Activated CD8-positive, alpha-beta memory T cell treated with anti-CD3 and anti-CD28 coated beads for 4 hours (primary cell): ENCODE results near the gene ANKRD44.
"Not testable (repeated sequence)": the region's sequence is repeated elsewhere in the genome, so short reads cannot be mapped to it uniquely, and the experiment has no call there.

Experiments used
- DNase-seq, 2 donors: peaks; one replicate each; pipeline ENCODE4 v3.0.0-alpha.2; 2020; ENCODE audit warnings: low read depth in 2 of 2

The ANKRD44 gene

DNA sequence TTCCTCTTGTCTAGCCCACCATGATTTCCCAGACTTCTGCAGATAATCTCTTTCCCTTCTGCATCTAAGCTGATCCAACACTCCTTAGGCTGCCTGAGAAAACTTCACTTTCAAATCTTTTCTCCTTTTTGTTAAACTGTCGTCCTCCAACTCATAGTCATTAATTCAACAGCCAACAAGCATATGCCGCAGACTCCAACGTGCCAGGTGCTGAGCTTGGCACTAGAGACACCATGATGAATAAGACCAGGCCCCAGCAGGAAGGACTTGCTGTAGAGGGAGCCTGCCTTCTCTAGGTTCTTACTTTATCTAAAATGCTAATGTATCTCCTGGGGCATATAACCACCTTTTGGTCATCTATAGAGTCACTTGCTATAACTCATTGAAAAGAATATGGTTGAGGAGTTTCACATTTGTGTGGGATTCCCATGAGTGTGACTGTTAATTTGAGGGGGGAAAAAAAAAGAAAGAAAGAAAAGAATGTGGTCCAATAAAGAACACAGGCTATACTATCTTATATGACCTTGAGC is 51.0 kb downstream of the ANKRD44 start:
- no peak for DNase-seq

DNA sequence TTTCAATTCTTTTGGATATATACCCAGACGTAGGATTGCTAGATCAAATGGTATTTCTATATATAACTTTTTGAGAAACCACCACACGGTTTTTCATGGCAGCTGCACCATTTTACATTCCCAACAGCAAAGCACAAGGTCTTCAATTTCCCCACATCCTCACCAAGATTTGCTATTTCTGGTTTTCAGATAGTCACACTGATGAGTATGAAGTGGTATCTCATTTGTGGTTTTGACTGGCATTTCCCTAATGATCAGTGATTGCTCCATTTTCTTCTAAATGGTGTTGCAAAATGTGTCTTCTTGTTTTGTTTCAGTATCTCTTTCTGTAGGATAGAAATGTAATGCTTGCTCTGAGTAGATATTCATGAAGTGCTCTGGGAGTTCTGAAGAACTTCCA is 52.0 kb downstream of the ANKRD44 start:
- DNase-seq, result no peak

- no peak for DNase-seq
These were observed 53.9 kb downstream of the ANKRD44 start for GRCh38 chr2:197256547-197257170.

GRCh38 chr2:197256021-197256420 is 54.6 kb downstream of the ANKRD44 start:
- no peak for DNase-seq

DNA sequence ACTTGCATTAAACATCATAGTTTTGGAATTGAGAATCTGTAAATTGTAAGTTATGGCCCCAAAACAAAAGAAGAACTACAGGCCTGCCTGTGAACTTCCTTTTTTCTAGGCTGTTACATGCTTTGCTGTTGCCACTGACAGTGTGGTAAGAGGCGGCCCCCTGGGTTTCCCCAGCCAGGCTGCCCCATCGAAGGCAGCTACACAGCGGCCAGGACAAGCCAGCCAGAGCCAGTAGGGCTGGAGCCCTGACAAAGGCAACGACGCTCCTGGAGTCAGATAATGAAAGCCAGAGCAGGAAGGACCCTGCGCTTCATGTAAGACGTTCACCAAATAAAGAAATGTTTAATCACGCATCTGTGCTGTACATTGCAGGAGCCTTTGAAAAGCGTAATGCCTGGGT is 55.0 kb downstream of the ANKRD44 start:
- DNase-seq, result peak; percentile 42 to 58

- no peak for DNase-seq
These were observed 55.6 kb downstream of the ANKRD44 start for GRCh38 chr2:197254776-197255530.

- no peak for DNase-seq
These were observed 59.0 kb downstream of the ANKRD44 start for GRCh38 chr2:197251576-197251975.

- DNase-seq, result no peak
These were observed 59.4 kb downstream of the ANKRD44 start for GRCh38 chr2:197251163-197251562.

- no peak for DNase-seq
These were observed 60.5 kb downstream of the ANKRD44 start for GRCh38 chr2:197250084-197250397.

GRCh38 chr2:197249381-197250083 is 61.0 kb downstream of the ANKRD44 start:
- DNase-seq, result no peak

DNA sequence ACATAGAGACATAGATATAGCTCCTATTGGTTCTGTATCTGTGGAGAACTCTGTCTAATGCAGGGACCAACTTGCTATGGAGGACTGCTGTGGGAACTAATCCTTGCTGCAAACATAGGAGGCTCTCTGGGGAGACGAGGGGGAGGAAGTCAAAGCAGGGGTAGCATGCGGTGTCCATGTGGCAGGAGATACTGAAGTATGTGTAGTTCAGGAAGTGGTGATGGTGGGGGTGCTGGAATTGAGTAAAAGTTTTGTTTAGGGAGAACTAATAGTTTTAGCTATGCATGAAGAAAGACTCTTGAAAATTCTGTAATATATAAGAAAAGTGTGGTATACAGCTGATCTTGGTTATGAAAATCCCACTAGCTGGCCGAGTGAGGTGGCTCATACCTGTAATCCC is 62.0 kb downstream of the ANKRD44 start:
- no peak for DNase-seq

- no peak for DNase-seq
These were observed 62.6 kb downstream of the ANKRD44 start for GRCh38 chr2:197248001-197248401.

DNA sequence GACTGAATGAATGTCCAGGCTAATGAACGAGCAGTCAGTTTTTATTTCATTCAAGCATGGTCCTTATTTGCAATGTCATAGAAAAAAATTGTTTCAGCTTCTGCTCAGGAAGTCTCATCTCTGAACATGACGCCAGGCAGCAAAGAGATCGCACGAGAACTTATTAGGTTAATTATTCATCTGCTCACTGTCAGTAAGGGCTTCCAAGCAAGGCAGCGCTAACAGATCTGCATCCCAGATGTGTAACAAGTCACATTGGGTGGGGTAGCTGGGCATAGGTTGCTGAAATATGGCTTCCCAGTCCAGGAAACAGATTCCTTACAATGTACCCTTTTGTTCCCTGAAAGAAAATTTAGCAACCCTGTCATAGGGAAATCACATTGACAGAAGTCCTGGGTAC is 63.5 kb downstream of the ANKRD44 start:
- no peak for DNase-seq

- DNase-seq, result no peak
These were observed 64.5 kb downstream of the ANKRD44 start for GRCh38 chr2:197245829-197246804.

DNA sequence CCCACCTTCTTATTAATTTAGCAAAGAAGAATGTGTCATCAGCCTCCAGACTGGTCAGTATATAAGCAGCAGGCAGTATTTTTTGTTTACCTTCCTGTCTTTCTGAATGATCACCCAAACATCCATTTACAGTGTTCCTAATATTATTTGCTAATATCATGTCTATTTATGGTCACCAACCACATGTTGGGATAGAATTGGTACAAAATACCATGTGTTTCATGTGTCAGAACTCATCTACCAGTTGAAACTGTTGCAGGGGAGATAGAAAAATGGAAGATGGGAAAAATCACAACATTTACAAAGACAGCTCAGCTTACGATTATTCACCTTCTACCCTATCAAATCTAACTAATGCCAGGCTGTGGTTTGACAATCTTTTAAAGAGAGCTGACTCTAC is 66.2 kb downstream of the ANKRD44 start:
- DNase-seq, result no peak

DNA sequence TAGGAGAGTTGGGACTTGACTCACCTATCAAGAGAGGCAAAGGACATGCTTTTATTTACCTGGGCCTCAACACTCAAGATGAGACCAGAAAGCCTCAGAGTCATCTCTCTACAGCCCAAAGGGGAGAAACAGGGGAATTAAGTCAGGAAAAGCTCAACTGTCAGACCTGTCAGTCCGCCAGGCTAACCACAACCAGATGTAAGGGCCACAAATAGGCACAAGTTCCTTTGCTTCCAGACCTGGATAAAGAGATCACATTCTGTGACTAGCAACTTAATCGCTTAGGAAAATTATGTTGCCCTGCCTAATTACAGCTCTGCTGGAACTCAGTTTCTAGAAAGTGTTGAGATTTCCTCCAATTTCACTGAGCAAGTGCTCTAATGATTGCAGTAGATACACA is 67.9 kb downstream of the ANKRD44 start:
- no peak for DNase-seq

DNA sequence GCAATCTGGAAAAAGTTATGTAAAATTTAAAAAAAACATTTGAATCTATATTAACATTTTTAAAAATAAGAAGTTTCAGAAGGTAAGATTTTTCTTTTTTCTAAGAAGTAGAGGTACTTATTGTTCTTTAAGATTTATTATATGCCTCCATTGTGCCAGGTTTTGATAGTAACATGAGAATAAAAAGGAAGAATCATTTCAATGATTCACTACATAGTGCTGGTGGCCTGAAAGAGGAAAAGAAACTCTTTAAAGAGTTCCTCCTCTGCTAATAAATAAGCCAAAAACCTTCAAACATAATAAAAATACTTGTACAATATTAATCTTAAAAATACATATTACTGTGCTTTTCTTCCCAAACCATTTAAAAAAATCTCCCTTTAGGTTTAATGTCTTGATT is 69.0 kb downstream of the ANKRD44 start:
- no peak for DNase-seq

- DNase-seq, result no peak
These were observed 69.4 kb downstream of the ANKRD44 start for GRCh38 chr2:197241153-197241552.

DNA sequence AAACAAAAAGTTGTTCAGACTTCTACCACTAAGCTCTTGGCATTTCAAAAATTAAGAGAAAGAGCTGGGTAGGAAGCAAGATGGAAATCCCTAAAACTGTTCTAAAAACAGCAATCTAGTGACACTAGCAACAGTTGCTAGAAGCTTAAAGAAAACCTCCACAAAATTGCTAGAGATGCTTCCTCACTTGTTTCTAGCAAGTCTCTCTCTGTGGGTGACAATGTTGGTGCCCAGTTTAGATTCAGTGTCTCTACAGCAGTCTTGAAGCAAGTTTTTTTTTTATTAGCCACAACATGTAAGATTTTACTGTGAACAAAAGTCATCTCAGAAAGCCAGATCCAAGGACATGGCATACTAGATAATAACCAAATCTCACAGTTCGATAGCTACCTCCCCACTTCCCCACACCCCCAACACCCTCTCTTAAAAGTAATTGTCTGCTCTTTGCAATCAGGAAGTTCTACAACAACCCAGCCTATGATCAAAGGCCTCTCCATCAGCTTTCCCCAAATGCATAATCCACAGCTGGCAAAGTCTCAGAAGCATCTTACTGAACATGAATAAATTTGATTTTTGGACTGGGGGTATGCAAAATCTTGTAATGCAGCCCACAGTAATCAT is 70.0 kb downstream of the ANKRD44 start:
- DNase-seq, result no peak

DNA sequence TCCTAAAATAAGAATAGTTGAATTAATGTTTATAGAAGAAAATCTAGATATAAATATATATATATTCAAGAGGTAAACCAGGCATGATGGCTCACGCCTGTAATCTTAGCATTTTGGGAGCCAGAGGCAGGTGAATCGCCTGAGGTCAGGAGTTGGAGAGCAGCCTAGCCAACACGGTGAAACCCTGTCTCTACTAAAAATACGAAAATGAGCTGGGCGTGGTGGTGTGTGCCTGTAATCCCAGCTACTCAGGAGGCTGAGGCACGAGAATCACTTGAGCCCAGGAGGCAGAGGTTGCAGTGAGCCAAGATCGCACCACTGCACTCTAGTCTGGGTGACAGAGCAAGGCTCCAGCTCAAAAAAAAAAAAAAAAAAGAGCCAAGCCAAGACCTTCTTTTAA is 70.6 kb downstream of the ANKRD44 start:
- not testable (repeated sequence) for DNase-seq

- no peak for DNase-seq
These were observed 71.1 kb downstream of the ANKRD44 start for GRCh38 chr2:197239434-197239833.
